K562 (cell line): ENCODE data around the gene ROPN1L. TPM values are rescaled to one million over a fixed set of nuclear protein-coding genes. Genes with fewer than 3 reads are reported as not detected.
A peak's percentile ranks its signal among the peaks of the same experiment; 100 is the strongest.

Source experiments
- ATAC-seq: fragments of 200-7000 bp; cut with Tn5 transposase; 3 replicates; pipeline ENCODE4 v1.9.1; 2020; ENCODE audit warnings: moderate library complexity
- BruUV-seq: library from RNA; stranded (reverse); fragments of 400-500 nt; replicated peaks from 2 replicates; lab custom pipeline; 2021; lab: Mats Ljungman, UMichigan
- CTCF ChIA-PET: fragments of 300-600 bp; formaldehyde crosslinking; extraction: SDS; loops from one replicate; lab custom pipeline; 2021; ENCODE audit warnings: low intra/inter-chr PET ratio; lab: Yijun Ruan, JAX
- POLR2A ChIA-PET: fragments of 300-600, 350-650 bp; sonication (Branson Sonifier 250); formaldehyde crosslinking; extraction: SDS; loops from one replicate; lab custom pipeline; 2021; ENCODE audit warnings: antibody characterized with exemption, inconsistent platforms; lab: Yijun Ruan, JAX
- DNase-seq, 4 experiments: peaks; one replicate each; pipeline versions ENCODE4 v3.0.0 to v3.0.0-alpha.2; 2011 to 2018; ENCODE audit warnings: low spot score in 3 of 4, mixed read lengths in 3 of 4; ENCODE audit errors: extremely low read depth in 1 of 4
- FAIRE-seq: peaks from 2 replicates; lab custom pipeline; 2011; peaks lifted over from hg19 to GRCh38; lab: Jason Lieb, UNC
- H2AFZ ChIP-seq: 2 replicates; pipeline ENCODE4 v1.6.0; 2011; ENCODE audit warnings: low read depth, low read length, control low read depth, inconsistent platforms
- H3K27ac ChIP-seq: fragments of 200-600 bp; 3 replicates; pipeline ENCODE4 v1.8.0; 2011; ENCODE audit warnings: low read depth, mild to moderate bottlenecking, control low read depth, inconsistent platforms, low read length, moderate library complexity, mixed read lengths; ENCODE audit errors: extremely low read depth
- H3K27me3 ChIP-seq, 2 experiments: fragments of 300-600 bp in 1 of 2; 2 replicates in 1 of 2; 3 replicates in 1 of 2; pipeline versions ENCODE4 v1.6.0 to v1.8.0; 2011; ENCODE audit warnings: inconsistent platforms in 2 of 2, low read length in 2 of 2, mild to moderate bottlenecking in 1 of 2, mixed read lengths in 1 of 2, moderate library complexity in 1 of 2; ENCODE audit not compliant: control insufficient read depth in 2 of 2, insufficient read depth in 2 of 2
- H3K36me3 ChIP-seq: fragments of 300-600 bp; 3 replicates; pipeline ENCODE4 v1.8.0; 2011; ENCODE audit warnings: mild to moderate bottlenecking, low read length, inconsistent platforms; ENCODE audit not compliant: control insufficient read depth, insufficient read depth
- H3K4me1 ChIP-seq, 2 experiments: fragments of 200-600 bp in 1 of 2; replicated peaks in 1 of 2; 2 replicates in 1 of 2; 3 replicates in 1 of 2; pipeline versions ENCODE4 v1.5.1 to v1.8.0; 2011; ENCODE audit warnings: inconsistent platforms in 2 of 2, low read length in 2 of 2, mild to moderate bottlenecking in 1 of 2, mixed read lengths in 1 of 2, moderate library complexity in 1 of 2; ENCODE audit not compliant: control insufficient read depth in 2 of 2, insufficient read depth in 2 of 2
- H3K4me2 ChIP-seq: 2 replicates; pipeline ENCODE4 v1.6.1; 2011; ENCODE audit warnings: low read length, control low read depth, inconsistent platforms, mixed read lengths; ENCODE audit not compliant: insufficient read depth
- H3K4me3 ChIP-seq: fragments of 200-600 bp; sonication (generic), shearing (Covaris generic); 2 replicates; pipeline ENCODE4 v1.5.1; 2016; ENCODE audit warnings: control low read depth, inconsistent platforms
- H3K79me2 ChIP-seq: fragments of 200-600 bp; 3 replicates; pipeline ENCODE4 v1.8.0; 2011; ENCODE audit warnings: low read length, inconsistent platforms; ENCODE audit not compliant: control insufficient read depth, insufficient read depth
- H3K9ac ChIP-seq, 2 experiments: 2 replicates each; pipeline versions ENCODE4 v1.6.0 to v1.6.1; 2011; ENCODE audit warnings: low read depth in 2 of 2, low read length in 2 of 2, control low read depth in 1 of 2, inconsistent platforms in 1 of 2, mild to moderate bottlenecking in 1 of 2, mixed read lengths in 1 of 2; ENCODE audit not compliant: insufficient read depth in 1 of 2
- H3K9me1 ChIP-seq: one replicate; pipeline ENCODE4 v1.6.0; 2011; ENCODE audit warnings: inconsistent platforms, mild to moderate bottlenecking, low read length, moderate library complexity; ENCODE audit not compliant: control insufficient read depth, insufficient read depth
- H3K9me3 ChIP-seq: replicated peaks from 2 replicates; pipeline ENCODE4 v1.5.1; 2011; ENCODE audit warnings: low read depth, low read length, inconsistent platforms; ENCODE audit not compliant: control insufficient read depth, insufficient read depth
- H4K20me1 ChIP-seq: replicated peaks from 2 replicates; pipeline ENCODE4 v1.6.1; 2011; ENCODE audit warnings: low read length, inconsistent platforms, mixed read lengths; ENCODE audit not compliant: control insufficient read depth, insufficient read depth
- ARID2 ChIP-seq: fragments of 450-650 bp; IDR thresholded peaks from 2 replicates; pipeline ENCODE4 v1.6.1; 2017; ENCODE audit warnings: antibody characterized with exemption, mild to moderate bottlenecking
- IRF2 ChIP-seq: sonication (generic); formaldehyde crosslinking; IDR thresholded peaks from 2 replicates; pipeline ENCODE4 v1.8.1; 2022; ENCODE audit warnings: mild to moderate bottlenecking, missing genetic modification reagents
- KDM2B ChIP-seq: fragments of 250-450 bp; sonication (Bioruptor Pico); IDR thresholded peaks from 2 replicates; pipeline ENCODE4 v1.8.0; 2021; ENCODE audit warnings: mild to moderate bottlenecking, moderate library complexity
- MAZ ChIP-seq, 2 experiments: fragments of 450-650 bp in 1 of 2; sonication (generic) in 1 of 2; formaldehyde crosslinking; IDR thresholded peaks in 1 of 2; conservative IDR thresholded peaks in 1 of 2; 2 replicates each; pipeline versions ENCODE4 v1.4.0 to v1.5.0; 2020; ENCODE audit warnings: mild to moderate bottlenecking in 1 of 2, missing genetic modification reagents in 1 of 2
- NFRKB ChIP-seq: fragments of 450-650 bp; IDR thresholded peaks from 2 replicates; pipeline ENCODE4 v1.6.1; 2016; ENCODE audit warnings: low read depth
- OTX1 ChIP-seq: fragments of 450-650 bp; formaldehyde crosslinking; IDR thresholded peaks from 2 replicates; pipeline ENCODE4 v1.4.0; 2022; ENCODE audit warnings: mild to moderate bottlenecking
- RAD21 ChIP-seq, 2 experiments: fragments of 250-450 bp in 1 of 2; fragments of 450-650 bp in 1 of 2; sonication (Bioruptor Pico) in 1 of 2; formaldehyde crosslinking in 1 of 2; IDR thresholded peaks in 1 of 2; conservative IDR thresholded peaks in 1 of 2; 2 replicates each; pipeline versions ENCODE4 v1.4.0 to v1.8.0; 2020 to 2022; ENCODE audit warnings: mild to moderate bottlenecking in 2 of 2, moderate library complexity in 1 of 2
- REST ChIP-seq, 2 experiments: fragments of 450-650 bp; formaldehyde crosslinking in 1 of 2; IDR thresholded peaks; 2 replicates each; pipeline versions ENCODE4 v1.4.0 to v1.6.1; 2014 to 2020; ENCODE audit warnings: mild to moderate bottlenecking in 2 of 2, borderline replicate concordance in 1 of 2, low read depth in 1 of 2
- RFX7 ChIP-seq: fragments of 250-450 bp; sonication (Bioruptor Pico); IDR thresholded peaks from 2 replicates; pipeline ENCODE4 v1.5.1; 2021; ENCODE audit warnings: mild to moderate bottlenecking
- SMAD2 ChIP-seq: fragments of 150-350 bp; IDR thresholded peaks from 2 replicates; pipeline ENCODE4 v1.6.1; 2014; ENCODE audit warnings: low read depth, mild to moderate bottlenecking, low read length
- SMC3 ChIP-seq: conservative IDR thresholded peaks from 2 replicates; pipeline ENCODE4 v1.6.1; 2011; ENCODE audit warnings: low read depth, low read length, improper control_type of control experiment; ENCODE audit not compliant: insufficient read depth
- SP1 ChIP-seq: sonication (generic); formaldehyde crosslinking; IDR thresholded peaks from 2 replicates; pipeline ENCODE4 v1.8.1; 2022; ENCODE audit warnings: mild to moderate bottlenecking, missing genetic modification reagents
- TCFL5 ChIP-seq: fragments of 250-450 bp; sonication (Bioruptor Pico); conservative IDR thresholded peaks from 2 replicates; pipeline ENCODE4 v1.6.1; 2021; ENCODE audit warnings: mild to moderate bottlenecking, moderate library complexity, matching md5 sums
- ZNF431 ChIP-seq: sonication (generic); formaldehyde crosslinking; IDR thresholded peaks from 2 replicates; pipeline ENCODE4 v1.8.0; 2022; ENCODE audit warnings: mild to moderate bottlenecking, missing genetic modification reagents
- WGBS: fragments of 100-300 bp; shearing (Covaris generic); methylation state at CpG from one replicate; pipeline ENCODE4 v1.1.6; 2016; ENCODE audit warnings: low coverage, mixed read lengths; ENCODE audit not compliant: insufficient coverage; ENCODE audit errors: missing lambda C conversion rate; 5-methylcytosine and 5-hydroxymethylcytosine counted together
- in situ Hi-C: fragments of 300-500 bp; cut with MboI; formaldehyde crosslinking; loops from 4 replicates; pipeline ENCODE4 v1.15.0; 2018; ENCODE audit warnings: inconsistent platforms, mixed read lengths
- intact Hi-C: fragments of 100-400 bp; cut with micrococcal nuclease; formaldehyde crosslinking; loops from 2 replicates; pipeline ENCODE4 v1.14.2; 2022
- polyA plus RNA-seq, 8 experiments: library from polyadenylated mRNA; depleted of rRNA in 4 of 8; stranded (reverse) in 5 of 8; unstranded in 3 of 8; fragments of >200 nt; fragmentation: Nextera tagmentation in 2 of 8; fragmentation: Illumina TruSeq in 1 of 8; extraction: Ambion mirVana in 2 of 8; extraction: Trizol in 1 of 8; gene quantifications; 2 replicates each; pipeline versions ENCODE4 v1.2.1 to v1.2.3, GENCODE V29; 2011 to 2014; ENCODE audit warnings: inconsistent platforms in 1 of 8, missing spikeins in 1 of 8
- total RNA-seq, 7 experiments: library from RNA; depleted of rRNA in 6 of 7; stranded (reverse); fragments of >200 nt in 6 of 7; fragmentation: Illumina TruSeq in 2 of 7; extraction: Trizol in 2 of 7; gene quantifications; 2 replicates each; pipeline versions ENCODE4 v1.2.1 to v1.2.3, GENCODE V29; 2011 to 2021; ENCODE audit warnings: low replicate concordance in 1 of 7

The ROPN1L gene
- total and polyA plus RNA-seq, 9 of the 15 experiments (the other 6 are each of a cell fraction or from before 2014, with no cell fraction given): 0.04 to 0.85 (median 0.24) TPM; not detected in 3

- in situ Hi-C loops (loop anchor here (5.0 to 25.0 kb wide), 2 partner anchors 174 to 709 kb away; no protein-coding TSS in a partner anchor), intact Hi-C loops (loop anchor here (1.0 to 10.0 kb wide), 3 partner anchors 175 to 402 kb away; no protein-coding TSS in a partner anchor)
- BruUV-seq: no TSS peak
- H2AFZ ChIP-seq: no peak overlapping the region
- POLR2A ChIA-PET: interaction anchor here (1.0 kb wide), 1 partner anchor 10 kb away, joined by 4 read pairs; no protein-coding TSS in a partner anchor
- H3K79me2 ChIP-seq: no peaks in the 10 kb centered on the region
- FAIRE-seq (peak; percentile 97), DNase-seq (peak; percentile 68 to 80 (median 72)), ATAC-seq (peak; percentile 83)
- H4K20me1 ChIP-seq: peaks cover 8% of the 10 kb centered on the region; the same call in 1 of the 2 replicates
- no peaks in the 10 kb centered on the region for H3K9me3 ChIP-seq
- H3K9me1 ChIP-seq: no peaks in the 10 kb centered on the region
- no peak overlapping the region for H3K4me2 ChIP-seq
- peaks cover 0 to 16% of the 10 kb centered on the region in 2 experiments; a peak in 2 of 5 replicates for H3K4me1 ChIP-seq
- H3K9ac ChIP-seq: no peak overlapping the region
- CTCF ChIA-PET: interaction anchor here (0.6 to 5.5 kb wide), 5 partner anchors 82 to 243 kb away, joined by 3 to 69 read pairs (median 4); no protein-coding TSS in a partner anchor
- no peak overlapping the region for H3K27ac ChIP-seq
- WGBS: 39% methylated on average over 10 of the region's 10 CpGs
- H3K4me3 ChIP-seq: no peak overlapping the region
- peaks cover 29 to 39% of the 10 kb centered on the region in 2 experiments; a peak in 4 of 5 replicates for H3K27me3 ChIP-seq
- H3K36me3 ChIP-seq: no peaks in the 10 kb centered on the region
- TF ChIP-seq REST (IDR thresholded peaks at IDR 0.05; ENCODE audit: borderline replicate concordance) (peak; percentile 95), REST (CRISPR knock-in tag; IDR thresholded peaks at IDR 0.05; ENCODE audit: low read depth) (no peak), ZNF431 (CRISPR knock-in tag) (no peak), NFRKB (no peak), IRF2 (CRISPR knock-in tag) (0 out of 2 replicates have a peak, but pooled peaks have one; percentile 41), SMC3 (peak; percentile 97), KDM2B (CRISPR knock-in tag) (no peak), ARID2 (peak; percentile 74; the same call in 1 of the 2 replicates), MAZ (CRISPR knock-in tag; conservative IDR thresholded peaks at IDR 0.05 in 1 of 2, IDR thresholded peaks at IDR 0.05 in 1 of 2) (peak in 1 of 2 experiments; percentile 26; a peak in 1 of 4 replicates), SP1 (CRISPR knock-in tag) (no peak), TCFL5 (CRISPR knock-in tag) (no peak), RFX7 (CRISPR knock-in tag) (no peak), OTX1 (CRISPR knock-in tag) (no peak), SMAD2 (no peak), RAD21 (CRISPR knock-in tag; conservative IDR thresholded peaks at IDR 0.05 in 1 of 2, IDR thresholded peaks at IDR 0.05 in 1 of 2) (peak; percentile 99 to 100)
These were observed 11.2 kb downstream of the ROPN1L start for GRCh38 chr5:10452768-10453331.
